Activated T-cell treated with anti-CD3 and anti-CD28 coated beads for 1 hour (primary cell): ENCODE data around the gene CHRFAM7A.
"Not testable (repeated sequence)": the region's sequence is repeated elsewhere in the genome, so short reads cannot be mapped to it uniquely, and the experiment has no call there.

Experiments
- DNase-seq: peaks from one replicate; pipeline ENCODE4 v3.0.0-alpha.2; 2020; ENCODE audit warnings: low read depth

The CHRFAM7A gene

GRCh38 chr15:30315704-30316103 is 77.6 kb downstream of the CHRFAM7A start:
- DNase-seq, result not testable (repeated sequence)

- not testable (repeated sequence) for DNase-seq
Observed at GRCh38 chr15:30310575-30310974, 82.8 kb downstream of the CHRFAM7A start.
